Osteocyte (in vitro differentiated cells): ENCODE measurements around the gene TBPL2. TPM values are rescaled to one million over a fixed set of nuclear protein-coding genes. Genes with fewer than 3 reads are reported as not detected.
"Not testable (repeated sequence)": the region's sequence is repeated elsewhere in the genome, so short reads cannot be mapped to it uniquely, and the experiment has no call there.

Experiments used
- DNase-seq: peaks from one replicate; pipeline ENCODE4 v3.0.0; 2021; ENCODE audit warnings: mixed read lengths; ENCODE audit not compliant: unreplicated experiment; ENCODE audit errors: extremely low spot score
- H3K27ac Mint-ChIP-seq: one replicate; pipeline ENCODE4 v1.8.0; 2021; ENCODE audit warnings: mild to moderate bottlenecking, mixed read lengths; ENCODE audit not compliant: unreplicated experiment
- H3K27me3 Mint-ChIP-seq: one replicate; pipeline ENCODE4 v1.8.0; 2021; ENCODE audit warnings: mixed read lengths; ENCODE audit not compliant: unreplicated experiment
- H3K36me3 Mint-ChIP-seq: one replicate; pipeline ENCODE4 v1.8.0; 2021; ENCODE audit warnings: mixed read lengths; ENCODE audit not compliant: unreplicated experiment
- H3K4me1 Mint-ChIP-seq: one replicate; pipeline ENCODE4 v1.8.0; 2021; ENCODE audit warnings: mixed read lengths; ENCODE audit not compliant: unreplicated experiment
- H3K4me3 Mint-ChIP-seq: one replicate; pipeline ENCODE4 v1.8.0; 2021; ENCODE audit warnings: mild to moderate bottlenecking, moderate library complexity, mixed read lengths; ENCODE audit not compliant: unreplicated experiment
- H3K9me3 Mint-ChIP-seq: one replicate; pipeline ENCODE4 v1.8.0; 2021; ENCODE audit warnings: mixed read lengths; ENCODE audit not compliant: unreplicated experiment
- total RNA-seq: library from RNA; stranded (reverse); gene quantifications from 2 replicates; pipeline ENCODE4 v1.2.1, GENCODE V29; 2021
- TF ChIP-seq, protein P1 (sequence below): fragments of 200-600 bp; sonication (generic); IDR thresholded peaks from 2 replicates; pipeline ENCODE4 v1.5.0; 2021; ENCODE audit warnings: antibody characterized with exemption, mild to moderate bottlenecking, moderate library complexity

TBPL2 gene
- total RNA-seq, 1 donor from 2014 or later: not detected

DNA sequence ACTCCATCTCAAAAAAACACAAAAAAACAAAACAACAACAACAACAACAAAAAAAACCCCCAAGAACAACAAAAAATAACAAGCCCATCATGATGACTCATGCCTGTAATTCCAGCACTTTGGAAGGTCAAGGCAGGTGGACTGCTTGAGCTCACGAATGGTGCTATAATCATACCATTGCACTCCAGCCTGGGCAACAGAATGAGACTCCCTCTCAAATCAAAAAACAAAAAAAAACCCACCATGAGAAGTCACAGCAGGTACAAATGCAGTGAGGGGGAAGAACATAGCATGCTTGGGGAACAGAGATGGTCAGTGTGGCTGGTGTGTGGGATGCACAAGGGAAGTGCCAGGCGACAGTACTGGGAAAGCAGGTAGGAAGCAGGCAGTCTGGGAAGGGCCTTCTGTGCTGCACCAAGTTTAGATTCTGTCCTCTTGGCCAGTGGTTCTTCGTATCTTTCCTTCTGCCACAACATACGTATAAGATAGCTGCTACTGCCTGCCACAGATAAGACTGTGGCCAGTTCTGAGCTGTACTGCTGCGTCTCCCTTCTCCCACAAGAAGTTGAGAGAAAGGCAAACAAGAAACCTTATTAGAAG, 56.8 kb downstream of the TBPL2 start:
- Mint-ChIP-seq H3K4me3 (no peak overlapping the region), H3K27me3 (no peaks in the 10 kb centered on the region), H3K9me3 (no peaks in the 10 kb centered on the region), H3K27ac (no peak overlapping the region), H3K36me3 (peaks cover 42% of the 10 kb centered on the region), H3K4me1 (peaks cover 6% of the 10 kb centered on the region)
- no peak for DNase-seq
- TF ChIP-seq, protein P1, sequence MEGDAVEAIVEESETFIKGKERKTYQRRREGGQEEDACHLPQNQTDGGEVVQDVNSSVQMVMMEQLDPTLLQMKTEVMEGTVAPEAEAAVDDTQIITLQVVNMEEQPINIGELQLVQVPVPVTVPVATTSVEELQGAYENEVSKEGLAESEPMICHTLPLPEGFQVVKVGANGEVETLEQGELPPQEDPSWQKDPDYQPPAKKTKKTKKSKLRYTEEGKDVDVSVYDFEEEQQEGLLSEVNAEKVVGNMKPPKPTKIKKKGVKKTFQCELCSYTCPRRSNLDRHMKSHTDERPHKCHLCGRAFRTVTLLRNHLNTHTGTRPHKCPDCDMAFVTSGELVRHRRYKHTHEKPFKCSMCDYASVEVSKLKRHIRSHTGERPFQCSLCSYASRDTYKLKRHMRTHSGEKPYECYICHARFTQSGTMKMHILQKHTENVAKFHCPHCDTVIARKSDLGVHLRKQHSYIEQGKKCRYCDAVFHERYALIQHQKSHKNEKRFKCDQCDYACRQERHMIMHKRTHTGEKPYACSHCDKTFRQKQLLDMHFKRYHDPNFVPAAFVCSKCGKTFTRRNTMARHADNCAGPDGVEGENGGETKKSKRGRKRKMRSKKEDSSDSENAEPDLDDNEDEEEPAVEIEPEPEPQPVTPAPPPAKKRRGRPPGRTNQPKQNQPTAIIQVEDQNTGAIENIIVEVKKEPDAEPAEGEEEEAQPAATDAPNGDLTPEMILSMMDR: no peak

DNA sequence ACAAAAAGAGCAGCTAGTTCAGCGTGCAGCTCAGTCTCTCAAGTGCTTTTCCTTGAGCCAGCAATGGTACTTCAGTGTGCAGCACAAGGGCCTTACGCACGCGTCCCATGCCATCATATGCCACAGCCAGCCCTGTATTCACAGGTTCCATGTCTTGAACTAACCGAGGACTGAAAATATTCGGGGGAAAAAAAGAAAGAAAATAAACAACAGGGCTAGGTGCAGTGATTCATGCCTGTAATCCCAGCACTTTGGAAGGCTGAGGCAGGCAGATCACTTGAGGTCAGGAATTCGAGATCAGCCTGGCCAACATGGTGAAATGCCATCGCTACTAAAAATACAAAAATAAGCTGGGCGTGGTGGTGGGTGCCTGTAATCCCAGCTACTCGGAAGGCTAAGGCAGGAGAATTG, 57.4 kb downstream of the TBPL2 start:
- peaks cover 36% of the 10 kb centered on the region for H3K36me3 Mint-ChIP-seq
- H3K9me3 Mint-ChIP-seq, H3K27me3 Mint-ChIP-seq, H3K27ac Mint-ChIP-seq, DNase-seq, H3K4me3 Mint-ChIP-seq, H3K4me1 Mint-ChIP-seq: not testable (repeated sequence)

- Mint-ChIP-seq H3K27me3 (no peaks in the 10 kb centered on the region), H3K4me1 (peaks cover 3% of the 10 kb centered on the region), H3K4me3 (no peak overlapping the region), H3K9me3 (no peaks in the 10 kb centered on the region), H3K36me3 (peaks cover 35% of the 10 kb centered on the region), H3K27ac (no peak overlapping the region)
- TF ChIP-seq, protein P1: no peak
- DNase-seq: no peak
These were observed 57.9 kb downstream of the TBPL2 start for GRCh38 chr14:55382483-55382882.

- H3K9me3 Mint-ChIP-seq: no peaks in the 10 kb centered on the region
- TF ChIP-seq, protein P1: no peak
- peaks cover 32% of the 10 kb centered on the region for H3K36me3 Mint-ChIP-seq
- H3K4me3 Mint-ChIP-seq: no peak overlapping the region
- no peak overlapping the region for H3K27ac Mint-ChIP-seq
- no peak for DNase-seq
- peaks cover 3% of the 10 kb centered on the region for H3K4me1 Mint-ChIP-seq
- H3K27me3 Mint-ChIP-seq: no peaks in the 10 kb centered on the region
These were observed 58.9 kb downstream of the TBPL2 start for GRCh38 chr14:55381561-55381960.

- H3K36me3 Mint-ChIP-seq: peaks cover 36% of the 10 kb centered on the region
- no peak overlapping the region for H3K27ac Mint-ChIP-seq
- H3K4me3 Mint-ChIP-seq: no peak overlapping the region
- peaks cover 3% of the 10 kb centered on the region for H3K4me1 Mint-ChIP-seq
- DNase-seq: no peak
- no peaks in the 10 kb centered on the region for H3K27me3 Mint-ChIP-seq
- TF ChIP-seq, protein P1: no peak
- H3K9me3 Mint-ChIP-seq: no peaks in the 10 kb centered on the region
These were observed 59.4 kb downstream of the TBPL2 start for GRCh38 chr14:55381040-55381439.

DNA sequence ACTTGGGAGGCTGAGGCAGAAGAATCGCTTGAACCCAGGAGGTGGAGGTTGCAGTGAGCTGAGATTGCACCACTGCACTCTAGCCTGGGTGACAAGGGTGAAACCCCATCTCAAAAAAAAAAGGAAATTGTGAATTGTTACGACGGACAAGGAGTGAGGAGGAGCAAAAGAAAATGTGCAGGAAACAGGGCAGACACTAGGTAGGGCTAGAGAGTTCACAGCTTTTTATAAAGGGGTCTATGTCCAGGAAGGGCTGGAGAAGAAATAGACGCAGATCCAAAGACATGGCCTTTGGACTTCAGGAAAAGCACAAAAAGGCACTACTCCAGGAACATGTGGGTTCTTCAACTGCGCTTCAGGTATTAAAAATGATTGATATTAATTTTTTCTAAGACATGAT, 63.2 kb downstream of the TBPL2 start:
- peaks cover 3% of the 10 kb centered on the region for H3K4me1 Mint-ChIP-seq
- TF ChIP-seq, protein P1: no peak
- no peak overlapping the region for H3K27ac Mint-ChIP-seq
- no peak overlapping the region for H3K4me3 Mint-ChIP-seq
- H3K9me3 Mint-ChIP-seq: no peaks in the 10 kb centered on the region
- H3K36me3 Mint-ChIP-seq: peaks cover 39% of the 10 kb centered on the region
- no peaks in the 10 kb centered on the region for H3K27me3 Mint-ChIP-seq
- peak; percentile 3 for DNase-seq
